Mesothelial cell of epicardium (in vitro differentiated cells): Measurements from ENCODE around the gene IQCK. TPM values are rescaled to one million over a fixed set of nuclear protein-coding genes. Genes with fewer than 3 reads are reported as not detected.

Experiments used
- DNase-seq, 2 experiments: peaks; one replicate each; pipeline ENCODE4 v3.0.0; 2021; ENCODE audit warnings: low spot score in 2 of 2; ENCODE audit not compliant: unreplicated experiment in 2 of 2
- H3K27ac Mint-ChIP-seq: 2 replicates; pipeline ENCODE4 v1.8.0; 2021; ENCODE audit warnings: mixed read lengths
- H3K27me3 Mint-ChIP-seq: 2 replicates; pipeline ENCODE4 v1.8.0; 2021; ENCODE audit warnings: low read depth, mixed read lengths
- H3K36me3 Mint-ChIP-seq: 2 replicates; pipeline ENCODE4 v1.8.0; 2021; ENCODE audit warnings: mixed read lengths
- H3K4me1 Mint-ChIP-seq: 2 replicates; pipeline ENCODE4 v1.8.0; 2021; ENCODE audit warnings: mixed read lengths
- H3K4me3 Mint-ChIP-seq: 2 replicates; pipeline ENCODE4 v1.8.0; 2021; ENCODE audit warnings: mild to moderate bottlenecking, moderate library complexity, mixed read lengths
- H3K9me3 Mint-ChIP-seq: 2 replicates; pipeline ENCODE4 v1.8.0; 2021; ENCODE audit warnings: mixed read lengths
- CTCF ChIP-seq: fragments of 200-600 bp; sonication (generic); IDR thresholded peaks from one replicate; pipeline ENCODE4 v1.5.0; 2021; ENCODE audit warnings: antibody characterized with exemption; ENCODE audit not compliant: unreplicated experiment
- total RNA-seq: library from RNA; stranded (reverse); gene quantifications from 3 replicates; pipeline ENCODE4 v1.2.1, GENCODE V29; 2021

The IQCK gene
- total RNA-seq, 1 donor from 2014 or later, result 16.0 TPM

DNA sequence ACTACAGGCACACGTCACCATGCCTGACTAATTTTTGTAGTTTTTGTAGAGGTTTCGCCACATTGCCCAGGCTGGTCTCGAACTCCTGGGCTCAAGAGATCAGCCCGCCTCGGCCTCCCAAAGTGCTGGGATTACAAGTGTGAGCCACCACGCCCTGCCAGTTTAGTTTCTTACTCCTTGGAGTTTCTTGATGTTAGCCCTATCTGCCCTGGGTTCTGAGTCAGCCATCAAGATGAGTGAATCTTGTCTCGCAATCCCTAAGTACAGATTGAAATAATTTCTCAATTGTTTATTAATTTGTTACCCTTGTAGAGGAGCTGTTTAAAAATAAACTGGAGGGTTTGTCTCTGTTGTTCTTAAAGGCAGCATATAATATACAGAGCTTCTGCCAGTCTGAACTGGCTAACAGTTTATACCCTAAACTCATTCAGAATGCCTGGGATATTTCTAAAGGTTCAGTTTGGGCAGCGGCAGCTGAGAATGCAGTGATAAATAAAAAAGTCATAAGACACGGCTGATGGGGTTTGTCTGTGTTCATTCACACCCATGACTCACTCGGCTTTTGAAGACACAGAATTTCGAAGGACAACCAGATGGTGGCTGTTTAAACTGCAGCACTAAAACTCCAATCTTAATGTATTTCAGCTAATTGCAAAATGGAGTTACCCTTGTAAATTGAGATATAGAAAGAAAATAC, 127.0 kb downstream of the IQCK start:
- no peak for DNase-seq
- Mint-ChIP-seq H3K27ac (no peak overlapping the region), H3K4me1 (peaks cover 4% of the 10 kb centered on the region), H3K36me3 (no peaks in the 10 kb centered on the region), H3K9me3 (no peaks in the 10 kb centered on the region), H3K4me3 (no peak overlapping the region), H3K27me3 (no peaks in the 10 kb centered on the region)
- no peak for TF ChIP-seq CTCF

- DNase-seq, result no peak
- Mint-ChIP-seq H3K4me1 (peaks cover 4% of the 10 kb centered on the region), H3K4me3 (no peak overlapping the region), H3K27ac (no peak overlapping the region), H3K27me3 (no peaks in the 10 kb centered on the region), H3K9me3 (no peaks in the 10 kb centered on the region), H3K36me3 (no peaks in the 10 kb centered on the region)
- no peak for TF ChIP-seq CTCF
These were observed 128.4 kb downstream of the IQCK start for GRCh38 chr16:19846436-19846835.

DNA sequence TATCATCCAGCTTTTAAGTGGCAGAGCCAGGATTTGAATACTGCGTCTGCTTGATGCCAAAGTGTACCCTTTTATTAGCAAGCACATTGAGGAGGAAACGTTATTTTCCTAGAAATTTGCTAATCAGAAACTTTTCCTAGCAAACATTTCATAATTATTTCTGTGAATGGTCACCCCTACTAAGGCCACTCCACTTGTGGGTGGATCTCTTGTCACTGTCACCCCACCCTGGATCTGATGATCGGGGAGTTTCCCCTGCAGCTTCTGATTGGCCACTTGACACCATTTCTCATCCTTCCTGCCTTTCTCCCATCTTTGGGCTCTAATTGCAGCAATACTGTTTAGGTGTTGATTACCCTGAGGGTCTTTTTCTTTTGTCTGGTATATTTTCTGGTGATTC, 130.7 kb downstream of the IQCK start:
- no peak for DNase-seq
- Mint-ChIP-seq H3K9me3 (no peaks in the 10 kb centered on the region), H3K4me3 (no peak overlapping the region), H3K27ac (no peak overlapping the region), H3K27me3 (no peaks in the 10 kb centered on the region), H3K4me1 (peaks cover 7% of the 10 kb centered on the region), H3K36me3 (no peaks in the 10 kb centered on the region)
- TF ChIP-seq CTCF, result no peak

GRCh38 chr16:19850131-19850817, 132.2 kb downstream of the IQCK start:
- TF ChIP-seq CTCF, result no peak
- H3K27ac Mint-ChIP-seq, result no peak overlapping the region
- DNase-seq, result no peak
- no peaks in the 10 kb centered on the region for H3K27me3 Mint-ChIP-seq
- H3K9me3 Mint-ChIP-seq, result no peaks in the 10 kb centered on the region
- H3K36me3 Mint-ChIP-seq, result no peaks in the 10 kb centered on the region
- no peak overlapping the region for H3K4me3 Mint-ChIP-seq
- peaks cover 9% of the 10 kb centered on the region for H3K4me1 Mint-ChIP-seq

GRCh38 chr16:19851476-19851875, 133.4 kb downstream of the IQCK start:
- Mint-ChIP-seq H3K4me1 (peaks cover 18% of the 10 kb centered on the region), H3K27me3 (no peaks in the 10 kb centered on the region), H3K4me3 (no peak overlapping the region), H3K36me3 (peaks cover 3% of the 10 kb centered on the region), H3K27ac (no peak overlapping the region), H3K9me3 (no peaks in the 10 kb centered on the region)
- no peak for TF ChIP-seq CTCF
- DNase-seq, result no peak
